ENCODE measurements around the gene ZNF205.
A peak's percentile ranks its signal among the peaks of the same experiment; 100 is the strongest.

The ZNF205 gene

GRCh38 chr16:3144321-3144983 lies 32.1 kb downstream of the ZNF205 start:
- H3K9ac ChIP-seq: no peak overlapping the region
- peak overlapping the region; percentile 84 for H3K27ac ChIP-seq
- H3K79me2 ChIP-seq: no peaks in the 10 kb centered on the region
- H3K4me2 ChIP-seq (ENCODE audit: low read length): peak overlapping the region; percentile 50
- no peaks in the 10 kb centered on the region for H3K36me3 ChIP-seq (ENCODE audit: control insufficient read depth, insufficient read depth, low read length)
- TF ChIP-seq, protein P1, sequence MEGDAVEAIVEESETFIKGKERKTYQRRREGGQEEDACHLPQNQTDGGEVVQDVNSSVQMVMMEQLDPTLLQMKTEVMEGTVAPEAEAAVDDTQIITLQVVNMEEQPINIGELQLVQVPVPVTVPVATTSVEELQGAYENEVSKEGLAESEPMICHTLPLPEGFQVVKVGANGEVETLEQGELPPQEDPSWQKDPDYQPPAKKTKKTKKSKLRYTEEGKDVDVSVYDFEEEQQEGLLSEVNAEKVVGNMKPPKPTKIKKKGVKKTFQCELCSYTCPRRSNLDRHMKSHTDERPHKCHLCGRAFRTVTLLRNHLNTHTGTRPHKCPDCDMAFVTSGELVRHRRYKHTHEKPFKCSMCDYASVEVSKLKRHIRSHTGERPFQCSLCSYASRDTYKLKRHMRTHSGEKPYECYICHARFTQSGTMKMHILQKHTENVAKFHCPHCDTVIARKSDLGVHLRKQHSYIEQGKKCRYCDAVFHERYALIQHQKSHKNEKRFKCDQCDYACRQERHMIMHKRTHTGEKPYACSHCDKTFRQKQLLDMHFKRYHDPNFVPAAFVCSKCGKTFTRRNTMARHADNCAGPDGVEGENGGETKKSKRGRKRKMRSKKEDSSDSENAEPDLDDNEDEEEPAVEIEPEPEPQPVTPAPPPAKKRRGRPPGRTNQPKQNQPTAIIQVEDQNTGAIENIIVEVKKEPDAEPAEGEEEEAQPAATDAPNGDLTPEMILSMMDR (IDR thresholded peaks at IDR 0.05): no peak
- H3K4me3 ChIP-seq (ENCODE audit: low read depth, low read length): no peak overlapping the region
- H3K27me3 ChIP-seq (ENCODE audit: control insufficient read depth, insufficient read depth, low read length): no peaks in the 10 kb centered on the region
- no peaks in the 10 kb centered on the region for H3K9me3 ChIP-seq (ENCODE audit: control insufficient read depth, low read length)
- H3K4me1 ChIP-seq: peaks cover 25% of the 10 kb centered on the region
- H2AFZ ChIP-seq: peak overlapping the region; percentile 20

DNA sequence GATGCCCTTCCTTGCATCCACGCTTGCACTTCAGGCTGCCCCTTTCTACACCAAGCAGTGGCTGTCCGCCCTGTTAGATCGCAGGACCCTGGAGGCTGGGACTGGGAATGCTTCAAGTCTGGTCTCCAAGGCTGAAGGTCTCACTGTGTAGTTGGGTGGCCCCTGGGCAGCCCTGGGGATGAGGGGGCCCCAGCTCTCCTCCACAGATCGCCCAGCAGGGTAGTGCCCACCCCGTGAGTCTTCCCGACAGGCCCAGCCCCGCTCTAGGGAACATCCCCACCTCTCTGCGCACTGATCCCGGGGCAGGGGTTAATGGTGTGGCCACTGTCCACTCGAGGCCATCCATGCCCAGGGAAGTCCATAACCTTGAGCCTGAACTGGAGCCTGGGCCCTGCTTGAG lies 32.8 kb downstream of the ZNF205 start:
- no peak overlapping the region for H3K4me3 ChIP-seq (ENCODE audit: low read depth, low read length)
- H3K36me3 ChIP-seq (ENCODE audit: control insufficient read depth, insufficient read depth, low read length): no peaks in the 10 kb centered on the region

GRCh38 chr16:3145660-3146059 lies 33.3 kb downstream of the ZNF205 start:
- no peak overlapping the region for H3K4me2 ChIP-seq (ENCODE audit: low read length)
- H3K27ac ChIP-seq: no peak overlapping the region
- H3K27me3 ChIP-seq (ENCODE audit: control insufficient read depth, insufficient read depth, low read length): no peaks in the 10 kb centered on the region
- no peaks in the 10 kb centered on the region for H3K36me3 ChIP-seq (ENCODE audit: control insufficient read depth, insufficient read depth, low read length)
- H3K9ac ChIP-seq: no peak overlapping the region
- no peaks in the 10 kb centered on the region for H3K9me3 ChIP-seq (ENCODE audit: control insufficient read depth, low read length)
- H3K4me1 ChIP-seq: peaks cover 25% of the 10 kb centered on the region
- H2AFZ ChIP-seq: no peak overlapping the region
- H3K79me2 ChIP-seq: no peaks in the 10 kb centered on the region
- H3K4me3 ChIP-seq (ENCODE audit: low read depth, low read length): no peak overlapping the region
- TF ChIP-seq, protein P1 (IDR thresholded peaks at IDR 0.05): no peak

More for the DNA sequence above, 32.8 kb downstream of the ZNF205 start:
- Histone ChIP-seq H3K27me3 (ENCODE audit: control insufficient read depth, insufficient read depth, low read length) (no peaks in the 10 kb centered on the region), H3K4me1 (peaks cover 25% of the 10 kb centered on the region), H2AFZ (no peak overlapping the region), H3K79me2 (no peaks in the 10 kb centered on the region), H3K9me3 (ENCODE audit: control insufficient read depth, low read length) (no peaks in the 10 kb centered on the region), H3K9ac (no peak overlapping the region), H3K27ac (no peak overlapping the region), H3K4me2 (ENCODE audit: low read length) (peak overlapping the region; percentile 26)
- TF ChIP-seq, protein P1 (IDR thresholded peaks at IDR 0.05): no peak

DNA sequence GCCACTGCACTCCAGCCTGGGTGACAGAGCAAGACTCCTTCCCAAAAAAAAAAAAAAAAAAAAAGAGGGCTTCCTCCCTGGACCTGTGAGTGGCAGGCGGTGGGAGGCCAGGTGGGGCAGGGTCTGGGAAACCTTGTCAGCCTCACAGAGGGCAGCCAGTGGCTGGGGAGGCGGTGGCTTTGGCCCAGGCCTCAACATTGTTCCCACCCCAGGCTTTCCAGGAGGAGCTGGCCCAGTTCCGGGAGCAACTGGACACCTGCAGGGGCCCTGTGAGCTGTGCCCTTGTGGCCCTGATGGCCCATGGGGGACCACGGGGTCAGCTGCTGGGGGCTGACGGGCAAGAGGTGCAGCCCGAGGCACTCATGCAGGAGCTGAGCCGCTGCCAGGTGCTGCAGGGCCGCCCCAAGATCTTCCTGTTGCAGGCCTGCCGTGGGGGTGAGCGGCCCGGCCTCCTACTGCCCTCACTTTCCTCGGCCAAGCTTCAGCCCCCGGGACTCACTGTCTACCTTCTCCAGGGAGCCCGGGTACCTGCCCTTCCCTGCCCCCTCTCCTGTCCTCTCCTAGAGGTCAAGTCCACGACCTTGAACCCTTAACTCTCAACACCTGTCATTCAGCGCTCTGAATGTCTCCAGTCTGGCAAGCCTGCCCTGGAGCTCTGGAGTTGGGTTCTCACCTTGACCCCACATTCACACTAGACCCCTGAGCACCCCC lies 34.8 kb downstream of the ZNF205 start:
- Histone ChIP-seq H3K36me3 (ENCODE audit: control insufficient read depth, insufficient read depth, low read length) (no peaks in the 10 kb centered on the region), H3K4me3 (ENCODE audit: low read depth, low read length) (no peak overlapping the region), H3K79me2 (no peaks in the 10 kb centered on the region), H3K27ac (no peak overlapping the region), H3K9me3 (ENCODE audit: control insufficient read depth, low read length) (no peaks in the 10 kb centered on the region), H2AFZ (no peak overlapping the region), H3K4me1 (peaks cover 25% of the 10 kb centered on the region), H3K9ac (no peak overlapping the region), H3K4me2 (ENCODE audit: low read length) (no peak overlapping the region), H3K27me3 (ENCODE audit: control insufficient read depth, insufficient read depth, low read length) (no peaks in the 10 kb centered on the region)
- TF ChIP-seq, protein P1 (IDR thresholded peaks at IDR 0.05): no peak

All from parathyroid adenoma (tissue), 2 donors.